GDM1 (cell line): ENCODE results near the gene NTMT2.
"Not testable (repeated sequence)": the region's sequence is repeated elsewhere in the genome, so short reads cannot be mapped to it uniquely, and the experiment has no call there.

Experiments used
- DNase-seq: peaks from one replicate; lab custom pipeline; 2025; lab: John Stamatoyannopoulos, UW

The NTMT2 gene

GRCh38 chr1:170157820-170158219 is 12.1 kb downstream of the NTMT2 start:
- no peak for DNase-seq

GRCh38 chr1:170162459-170163246 is 16.9 kb downstream of the NTMT2 start:
- no peak for DNase-seq

GRCh38 chr1:170164103-170164763 is 18.5 kb downstream of the NTMT2 start:
- DNase-seq, result no peak

- no peak for DNase-seq
Measured at GRCh38 chr1:170166518-170167180, 20.9 kb downstream of the NTMT2 start.

- DNase-seq, result no peak
Measured at GRCh38 chr1:170168265-170168664, 22.5 kb downstream of the NTMT2 start.

- not testable (repeated sequence) for DNase-seq
Measured at GRCh38 chr1:170170513-170170912, 24.8 kb downstream of the NTMT2 start.

- DNase-seq, result no peak
Measured at GRCh38 chr1:170174395-170174794, 28.6 kb downstream of the NTMT2 start.

- no peak for DNase-seq
Measured at GRCh38 chr1:170175041-170175440, 29.3 kb downstream of the NTMT2 start.

- DNase-seq, result no peak
Measured at GRCh38 chr1:170175484-170175883, 29.7 kb downstream of the NTMT2 start.

GRCh38 chr1:170176772-170177171 is 31.0 kb downstream of the NTMT2 start:
- DNase-seq, result no peak

- no peak for DNase-seq
Measured at GRCh38 chr1:170182442-170182841, 36.7 kb downstream of the NTMT2 start.

GRCh38 chr1:170192546-170192945 is 46.8 kb downstream of the NTMT2 start:
- DNase-seq, result no peak

GRCh38 chr1:170194451-170194850 is 48.7 kb downstream of the NTMT2 start:
- no peak for DNase-seq

GRCh38 chr1:170196490-170197236 is 50.9 kb downstream of the NTMT2 start:
- no peak for DNase-seq

- no peak for DNase-seq
Measured at GRCh38 chr1:170198090-170198489, 52.3 kb downstream of the NTMT2 start.

- DNase-seq, result no peak
Measured at GRCh38 chr1:170198584-170198983, 52.8 kb downstream of the NTMT2 start.

GRCh38 chr1:170200161-170200560 is 54.4 kb downstream of the NTMT2 start:
- no peak for DNase-seq

- DNase-seq, result no peak
Measured at GRCh38 chr1:170200621-170201397, 55.0 kb downstream of the NTMT2 start.

- no peak for DNase-seq
Measured at GRCh38 chr1:170203693-170204092, 57.9 kb downstream of the NTMT2 start.

- DNase-seq, result no peak
Measured at GRCh38 chr1:170204121-170204520, 58.4 kb downstream of the NTMT2 start.

- no peak for DNase-seq
Measured at GRCh38 chr1:170205301-170205700, 59.5 kb downstream of the NTMT2 start.

GRCh38 chr1:170209125-170209524 is 63.4 kb downstream of the NTMT2 start:
- no peak for DNase-seq
